NCI-H526 (cell line): ENCODE results near the gene YOD1.

Experiments
- DNase-seq, 2 experiments: peaks; one replicate each; lab custom pipeline; 2025; lab: John Stamatoyannopoulos, UW

The YOD1 gene

DNA sequence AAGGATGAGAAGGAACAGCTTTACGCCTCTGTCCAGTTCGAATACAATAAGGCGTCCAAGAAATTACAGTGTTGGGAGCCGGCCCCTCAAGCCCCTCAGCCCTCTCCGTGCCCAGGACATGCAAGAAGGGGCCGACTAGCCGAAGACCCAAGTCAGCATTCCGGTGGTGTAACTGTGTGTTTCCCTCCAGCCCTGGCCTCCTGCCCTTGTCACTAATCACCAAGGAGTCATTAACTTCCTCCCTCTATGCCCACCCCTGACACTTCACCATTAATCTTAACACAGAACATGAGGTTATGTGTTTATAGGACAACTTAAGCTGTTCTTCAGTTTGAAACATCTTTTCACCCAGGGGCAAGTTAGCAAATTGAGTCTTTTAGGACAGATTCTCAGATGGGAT is 21.2 kb upstream of the YOD1 start:
- DNase-seq: no peak

GRCh38 chr1:207071426-207071825 is 20.4 kb upstream of the YOD1 start:
- no peak for DNase-seq

DNA sequence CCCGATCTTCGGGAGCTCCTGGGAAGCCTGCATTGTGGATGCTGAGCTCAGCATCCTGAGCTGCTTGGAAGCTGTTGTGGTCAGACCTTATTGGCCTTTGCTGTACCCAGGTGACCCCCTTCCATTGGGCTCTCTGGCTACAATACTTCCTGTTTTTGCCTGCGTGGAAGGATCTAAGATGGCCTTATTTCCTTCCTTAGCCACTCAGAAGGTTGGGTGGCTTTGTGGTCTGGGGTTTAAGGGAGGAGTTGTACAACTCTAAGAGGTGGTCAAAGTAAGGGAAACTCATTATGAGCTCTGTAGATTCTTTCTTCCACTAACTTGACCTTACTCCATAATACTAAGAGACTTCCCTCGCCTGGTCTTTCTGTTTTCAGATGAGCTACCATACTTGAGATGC is 19.8 kb upstream of the YOD1 start:
- DNase-seq: no peak

DNA sequence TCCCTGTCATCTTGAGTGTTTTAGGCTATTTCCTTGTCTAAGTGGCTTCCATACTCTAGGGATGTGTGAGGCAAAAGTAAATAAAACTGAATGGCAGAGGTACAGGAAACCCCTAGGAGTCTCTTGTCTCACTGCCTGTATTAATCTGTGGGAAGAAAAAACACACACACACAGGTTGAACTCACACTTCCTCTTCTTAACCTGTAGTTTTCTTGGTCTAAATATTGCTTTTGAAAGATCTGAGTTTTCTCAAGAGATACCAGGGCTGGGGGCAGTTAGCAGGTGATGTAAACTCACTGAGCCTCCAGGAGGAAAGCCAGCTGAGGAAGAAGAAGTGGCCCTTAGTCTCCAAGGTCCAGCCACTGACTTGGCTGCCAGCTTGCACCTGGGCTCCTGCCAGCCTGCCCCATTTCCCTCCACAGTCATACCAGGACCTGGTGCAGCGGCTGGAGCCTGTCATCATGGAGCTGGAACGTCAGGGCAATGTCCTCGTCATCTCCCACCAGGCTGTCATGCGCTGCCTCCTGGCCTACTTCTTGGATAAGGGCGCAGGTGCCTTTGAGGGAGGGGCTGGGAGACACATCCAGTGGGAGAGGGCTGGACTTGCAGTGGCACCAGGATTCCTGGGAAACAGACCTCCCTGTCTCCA is 19.0 kb upstream of the YOD1 start:
- DNase-seq: no peak

GRCh38 chr1:207069061-207069460 is 18.1 kb upstream of the YOD1 start:
- DNase-seq: no peak

- DNase-seq: no peak
These were observed 16.7 kb upstream of the YOD1 start for GRCh38 chr1:207067665-207068064.

GRCh38 chr1:207067185-207067584 is 16.2 kb upstream of the YOD1 start:
- no peak for DNase-seq

GRCh38 chr1:207064561-207064960 is 13.6 kb upstream of the YOD1 start:
- no peak for DNase-seq

DNA sequence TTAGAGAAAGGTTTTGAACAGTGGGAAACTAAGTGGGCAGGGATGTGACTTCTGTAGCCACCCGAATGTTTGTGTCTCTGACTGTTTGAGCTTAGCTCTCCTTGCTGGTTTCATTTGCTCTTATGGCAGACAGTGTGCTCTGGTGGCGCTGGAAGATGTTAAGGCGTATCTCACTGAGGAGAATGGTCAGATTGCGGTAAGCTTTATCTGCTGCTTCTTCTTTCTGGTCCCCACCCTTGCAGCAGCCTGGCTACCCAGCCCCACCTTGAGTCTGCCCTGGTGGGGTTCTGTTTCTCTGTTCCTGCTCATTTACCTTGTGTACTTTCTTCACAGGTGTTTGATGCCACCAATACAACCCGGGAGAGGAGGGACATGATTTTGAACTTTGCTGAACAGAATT is 12.0 kb upstream of the YOD1 start:
- DNase-seq: no peak

GRCh38 chr1:207062058-207062457 is 11.1 kb upstream of the YOD1 start:
- DNase-seq: no peak

GRCh38 chr1:207060596-207060995 is 9.6 kb upstream of the YOD1 start:
- DNase-seq: no peak

DNA sequence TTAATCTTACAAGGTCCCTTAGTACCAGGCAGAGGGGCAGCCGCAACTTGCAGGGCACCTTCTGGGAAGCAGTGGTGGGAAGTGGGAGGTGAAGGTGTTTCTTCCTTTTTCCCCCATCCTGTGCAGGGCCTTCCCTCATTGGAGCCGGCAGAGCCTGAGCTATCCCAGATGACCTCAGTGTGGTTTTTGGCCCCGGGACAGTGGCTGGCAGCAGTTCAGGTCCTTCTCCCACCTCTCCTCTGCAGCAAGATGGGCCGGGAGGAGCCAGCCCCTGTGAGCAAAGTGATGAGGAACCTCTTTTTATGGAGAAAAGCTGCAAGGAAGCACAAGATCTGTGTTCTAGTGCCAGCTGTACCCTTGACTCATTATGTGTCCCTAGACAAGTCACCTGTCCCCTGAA is 8.9 kb upstream of the YOD1 start:
- DNase-seq: no peak

DNA sequence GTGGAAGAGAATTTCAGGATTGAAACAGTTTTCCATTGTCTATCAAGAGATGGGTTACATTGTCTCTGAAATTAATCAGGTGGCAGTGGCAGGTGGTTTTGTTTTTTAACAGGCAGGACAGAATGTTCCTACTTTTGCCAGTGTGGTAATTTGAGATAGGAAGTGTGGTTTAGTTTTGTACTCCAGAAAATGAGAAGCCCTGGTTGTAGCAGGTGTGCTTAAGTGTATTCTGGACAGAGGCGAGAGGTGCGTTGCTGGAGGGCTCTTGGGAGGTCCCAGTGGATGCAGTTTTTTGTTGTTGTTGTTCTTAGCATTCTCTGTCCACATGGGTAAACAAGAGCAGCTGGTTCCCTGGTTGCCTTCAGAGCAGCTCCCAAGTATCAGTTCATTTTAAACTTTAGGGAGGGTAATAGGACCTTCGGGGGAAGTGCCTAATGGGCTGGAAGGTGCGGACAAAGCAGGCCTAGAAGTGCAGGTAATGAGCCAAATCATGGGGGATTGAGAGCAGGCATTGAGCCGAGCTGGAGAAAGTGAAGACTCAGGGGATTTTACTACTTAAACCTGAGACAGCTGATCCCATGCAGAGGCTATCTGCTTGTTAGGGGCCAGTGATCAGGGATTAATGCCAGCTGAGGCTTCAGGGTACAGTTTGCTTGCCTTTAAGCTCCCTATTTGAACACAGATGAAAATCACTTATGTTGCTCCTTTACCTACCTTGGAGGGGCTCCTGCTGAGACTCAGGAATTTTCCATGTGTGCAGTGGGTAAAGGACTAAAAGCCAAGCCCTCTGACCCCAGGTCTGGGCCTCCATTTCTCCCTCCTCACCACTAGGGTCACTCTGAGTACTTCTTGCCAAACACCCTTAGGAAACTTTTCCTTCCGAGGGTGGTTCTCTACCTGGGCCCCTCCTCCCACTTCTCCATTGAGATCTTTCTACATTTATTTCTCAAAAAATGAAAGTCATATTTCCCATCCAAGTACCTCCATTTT is 8.2 kb upstream of the YOD1 start:
- no peak for DNase-seq

DNA sequence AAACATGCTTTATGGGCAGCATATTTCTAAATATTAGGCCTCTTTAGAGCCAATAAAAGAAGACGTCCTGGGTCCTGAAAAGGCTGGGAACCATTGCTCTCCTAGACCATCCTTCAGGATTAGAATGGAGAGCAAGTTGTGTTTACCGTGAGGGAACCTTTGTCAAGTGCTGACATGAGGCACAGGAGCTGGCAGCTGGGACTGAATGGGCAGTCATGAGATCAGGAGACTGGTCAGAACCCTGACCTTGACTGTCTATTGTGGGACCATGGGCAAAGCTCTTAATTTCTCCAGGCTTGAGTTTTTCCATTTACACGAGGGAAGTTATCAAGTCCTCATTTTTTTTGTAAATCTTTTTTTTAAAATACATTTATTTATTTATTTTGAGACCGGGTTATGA is 7.2 kb upstream of the YOD1 start:
- DNase-seq: no peak

- no peak for DNase-seq
These were observed 5.7 kb upstream of the YOD1 start for GRCh38 chr1:207056673-207057072.

DNA sequence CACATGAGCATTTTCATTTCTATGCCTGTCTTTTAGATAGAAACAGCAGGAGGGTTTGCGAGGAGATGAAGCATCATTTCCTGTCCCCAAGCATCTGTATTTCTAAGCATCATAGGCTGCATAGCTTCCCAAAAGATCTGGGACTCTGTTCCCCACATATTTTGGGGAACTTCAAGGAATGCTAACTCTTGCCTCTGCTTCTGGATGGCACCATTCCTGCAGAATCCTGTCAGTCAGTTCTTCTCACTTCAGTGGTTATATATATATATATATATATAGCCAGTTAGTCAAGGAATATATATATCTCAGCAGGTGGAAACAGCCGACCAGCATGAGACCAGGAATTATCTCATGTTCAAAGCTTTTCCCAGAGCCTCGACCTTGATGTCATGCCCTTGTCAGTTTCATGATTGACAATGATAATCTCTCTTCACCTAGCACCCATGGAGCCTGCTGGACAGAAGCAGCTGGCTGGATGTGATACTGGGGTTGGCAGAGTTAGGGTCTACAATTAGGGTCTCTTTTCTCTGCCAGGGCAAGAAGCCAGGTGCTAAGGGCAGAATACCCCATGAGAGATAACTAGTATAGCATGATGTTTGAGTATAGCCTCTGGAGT is 4.5 kb upstream of the YOD1 start:
- no peak for DNase-seq

DNA sequence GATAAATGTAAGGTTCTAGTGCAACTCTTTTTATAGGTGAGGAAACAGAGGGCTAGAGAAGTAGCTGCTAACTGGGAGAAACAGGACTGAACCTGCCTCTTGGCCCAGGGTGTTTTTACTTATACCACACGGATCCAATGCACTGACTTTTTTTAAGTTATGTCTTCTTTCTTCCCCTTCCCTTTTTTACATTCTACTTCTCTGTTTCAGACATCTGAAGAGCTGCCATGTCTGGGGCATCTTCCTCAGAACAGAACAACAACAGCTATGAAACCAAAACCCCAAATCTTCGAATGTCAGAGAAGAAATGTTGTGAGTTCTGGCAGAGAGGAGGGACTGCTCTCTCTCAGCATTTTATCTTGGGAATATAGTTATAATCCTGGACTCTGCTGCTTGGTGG is 3.5 kb upstream of the YOD1 start:
- DNase-seq: peak in 1 of 2 experiments; percentile 3

DNA sequence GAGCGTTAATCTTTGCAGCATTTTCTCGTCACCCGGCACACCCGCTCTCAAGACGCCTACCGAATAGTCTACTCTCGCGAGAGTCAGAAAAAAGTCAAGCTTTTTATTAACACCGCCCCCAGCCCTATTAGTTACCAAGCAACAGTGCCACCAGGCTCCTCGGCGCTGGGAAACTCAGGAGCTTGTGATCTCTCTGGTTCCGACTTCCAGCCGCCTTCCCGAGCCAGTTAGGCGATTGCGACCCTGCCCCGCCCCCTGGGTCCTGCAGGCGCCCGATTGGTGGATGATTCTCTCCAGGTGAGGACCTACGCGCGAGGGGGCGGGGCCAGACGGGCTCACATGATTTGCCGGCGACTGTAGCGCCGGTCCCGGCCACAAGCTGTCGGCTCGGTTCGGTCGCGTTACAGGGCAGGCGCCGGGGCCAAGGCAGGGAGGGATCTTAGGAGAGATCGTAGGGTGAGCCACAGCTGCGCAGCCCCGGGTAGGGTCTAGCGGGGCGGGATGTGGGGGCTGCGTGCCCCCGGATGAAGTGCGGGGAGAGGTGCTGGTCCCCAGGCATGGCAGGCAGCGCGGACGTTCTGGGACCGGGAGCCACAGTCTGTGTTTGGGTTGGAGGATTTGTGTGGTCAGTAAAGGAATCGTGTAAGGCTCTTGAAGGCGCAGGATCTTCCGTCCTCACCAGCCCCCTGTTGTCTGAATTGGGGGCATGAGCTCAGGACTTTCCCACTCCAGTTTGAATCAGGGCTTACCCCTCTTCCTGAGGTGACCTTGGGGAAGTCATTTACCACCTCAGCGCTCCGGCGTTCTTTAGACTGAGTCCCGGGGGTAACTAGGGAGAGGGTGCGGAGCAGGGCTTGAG is 2.1 kb upstream of the YOD1 start, which contains the start of gene PFKFB2:
Gene PFKFB2, plus strand, starts transcription at position 365 of the 859 bp plus-strand sequence. CDS start 1,443 bp downstream, outside the sequence.
- peak; percentile 98 for DNase-seq

- DNase-seq: peak; percentile 51 to 91
These were observed 373 bp downstream of the YOD1 start for GRCh38 chr1:207050480-207051190.

- peak; percentile 4 to 44 for DNase-seq
These were observed 1.0 kb downstream of the YOD1 start for GRCh38 chr1:207049974-207050391.

DNA sequence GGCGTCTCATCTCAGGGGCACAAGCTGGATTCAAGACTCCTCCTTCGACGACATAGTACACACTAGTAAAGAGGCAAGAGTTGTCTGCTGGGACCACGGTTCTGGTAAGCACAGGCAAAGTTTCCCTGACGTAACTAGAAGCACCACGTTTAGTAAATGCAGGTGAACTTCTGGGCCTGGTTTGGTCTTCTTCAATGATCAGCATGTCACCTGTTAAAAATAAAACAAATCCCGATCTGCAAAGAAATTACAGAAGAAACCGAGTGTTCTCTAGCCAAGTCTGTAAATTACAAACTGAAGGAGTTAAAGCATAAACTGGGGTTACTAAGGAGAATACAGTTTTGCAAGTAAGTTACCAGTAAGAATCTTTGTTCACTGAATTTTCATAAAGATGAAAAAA is 1.5 kb downstream of the YOD1 start:
- DNase-seq: no peak
